Small intestine (tissue), 7 donors: ENCODE results near the gene ADAMTS20. TPM values are rescaled to one million over a fixed set of nuclear protein-coding genes. Genes with fewer than 3 reads are reported as not detected.
"Not testable (repeated sequence)": the region's sequence is repeated elsewhere in the genome, so short reads cannot be mapped to it uniquely, and the experiment has no call there.

Experiments
- DNase-seq, 2 donors: peaks; one replicate each; pipeline versions ENCODE4 v3.0.0 to v3.0.0-alpha.2; 2013
- FAIRE-seq: peaks from 2 replicates; lab custom pipeline; 2012; peaks lifted over from hg19 to GRCh38; lab: Jason Lieb, UNC
- H3K27ac ChIP-seq, 3 donors: one replicate each; pipeline ENCODE4 v1.5.1; 2013; ENCODE audit warnings: low read length in 2 of 3, mild to moderate bottlenecking in 2 of 3, control low read depth in 1 of 3, inconsistent platforms in 1 of 3, low read depth in 1 of 3, moderate library complexity in 1 of 3
- H3K27me3 ChIP-seq, 3 donors: one replicate each; pipeline ENCODE4 v1.6.1; 2013; ENCODE audit warnings: low read length in 3 of 3, inconsistent platforms in 1 of 3; ENCODE audit not compliant: control insufficient read depth in 3 of 3, insufficient read depth in 3 of 3
- H3K36me3 ChIP-seq, 3 donors: one replicate each; pipeline ENCODE4 v1.6.1; 2013; ENCODE audit warnings: low read length in 3 of 3, inconsistent platforms in 1 of 3, low read depth in 1 of 3, mild to moderate bottlenecking in 1 of 3, moderate library complexity in 1 of 3; ENCODE audit not compliant: control insufficient read depth in 3 of 3, insufficient read depth in 2 of 3
- H3K4me1 ChIP-seq, 3 donors: one replicate each; pipeline ENCODE4 v1.6.1; 2013; ENCODE audit warnings: low read length in 2 of 3, inconsistent platforms in 1 of 3, low read depth in 1 of 3, mild to moderate bottlenecking in 1 of 3, moderate library complexity in 1 of 3; ENCODE audit not compliant: control insufficient read depth in 3 of 3, insufficient read depth in 2 of 3
- H3K4me3 ChIP-seq, 3 donors: one replicate each; pipeline ENCODE4 v1.5.1; 2013; ENCODE audit warnings: low read length in 3 of 3, control low read depth in 1 of 3, inconsistent platforms in 1 of 3, low read depth in 1 of 3, mild to moderate bottlenecking in 1 of 3, moderate library complexity in 1 of 3
- H3K9me3 ChIP-seq, 2 donors: one replicate each; pipeline ENCODE4 v1.6.1; 2013; ENCODE audit warnings: low read depth in 1 of 2, low read length in 1 of 2; ENCODE audit not compliant: control insufficient read depth in 2 of 2, insufficient read depth in 1 of 2
- WGBS, 3 donors: extraction: QIAGEN DNeasy Blood & Tissue Kit; methylation state at CpG; one replicate each; pipeline ENCODE4 v1.1.7; 2013; 5-methylcytosine and 5-hydroxymethylcytosine counted together
- polyA plus RNA-seq, 4 donors: library from polyadenylated mRNA; stranded (reverse) in 3 of 4; unstranded in 1 of 4; fragments of 200-250 nt in 3 of 4; fragments of 120-200 nt in 1 of 4; gene quantifications; one replicate each; pipeline versions ENCODE4 v1.2.1 to v1.2.3, GENCODE V29; 2013
- donor health status: healthy with polysubstance abuse.
- donor health status: control.
- donor health status: control.
- donor health status: Bipolar disorder and iron deficiency.
- donor health status: healthy.

The ADAMTS20 gene
- polyA plus RNA-seq, 4 donors = not detected

GRCh38 chr12:43362910-43363694 lies 188.9 kb downstream of the ADAMTS20 start:
- Histone ChIP-seq H3K27me3 (no peaks in the 10 kb centered on the region), H3K36me3 (no peaks in the 10 kb centered on the region), H3K9me3 (no peaks in the 10 kb centered on the region), H3K4me3 (no peak overlapping the region), H3K4me1 (no peaks in the 10 kb centered on the region), H3K27ac (no peak overlapping the region)
- no peak for FAIRE-seq
- WGBS, 3 donors = 38 to 72% (median 40%) methylated on average over 2 of the region's 2 CpGs
- DNase-seq = no peak

- Histone ChIP-seq H3K4me3 (no peak overlapping the region), H3K9me3 (no peaks in the 10 kb centered on the region), H3K36me3 (no peaks in the 10 kb centered on the region), H3K27me3 (no peaks in the 10 kb centered on the region), H3K27ac (no peak overlapping the region), H3K4me1 (no peaks in the 10 kb centered on the region)
- DNase-seq = no peak
- WGBS, 3 donors = 66 to 82% (median 78%) methylated on average over 6 of the region's 6 CpGs
- no peak for FAIRE-seq
Observed at GRCh38 chr12:43361031-43361710, 190.8 kb downstream of the ADAMTS20 start.

- H3K27ac ChIP-seq, H3K4me3 ChIP-seq, H3K4me1 ChIP-seq, DNase-seq, H3K27me3 ChIP-seq, H3K36me3 ChIP-seq, H3K9me3 ChIP-seq, FAIRE-seq: not testable (repeated sequence)
- WGBS, 3 donors = 89 to 92% (median 91%) methylated on average over 10 of the region's 10 CpGs
Observed at GRCh38 chr12:43360001-43360400, 192.0 kb downstream of the ADAMTS20 start.

GRCh38 chr12:43357141-43357540 lies 194.9 kb downstream of the ADAMTS20 start:
- no peaks in the 10 kb centered on the region for H3K4me1 ChIP-seq
- no peaks in the 10 kb centered on the region for H3K9me3 ChIP-seq
- no peaks in the 10 kb centered on the region for H3K27me3 ChIP-seq
- FAIRE-seq = peak; percentile 87
- no peak for DNase-seq
- 85 to 96% (median 96%) methylated on average over 1 of the region's 1 CpG for WGBS, 3 donors
- no peak overlapping the region for H3K4me3 ChIP-seq
- H3K27ac ChIP-seq = no peak overlapping the region
- no peaks in the 10 kb centered on the region for H3K36me3 ChIP-seq

- DNase-seq (no peak), FAIRE-seq (no peak)
- Histone ChIP-seq H3K4me3 (no peak overlapping the region), H3K27me3 (no peaks in the 10 kb centered on the region), H3K4me1 (no peaks in the 10 kb centered on the region), H3K36me3 (no peaks in the 10 kb centered on the region), H3K27ac (no peak overlapping the region), H3K9me3 (no peaks in the 10 kb centered on the region)
- 67 to 77% (median 67%) methylated on average over 3 of the region's 3 CpGs for WGBS, 3 donors
Observed at GRCh38 chr12:43352001-43352400, 200.0 kb downstream of the ADAMTS20 start.

- Histone ChIP-seq H3K27me3 (no peaks in the 10 kb centered on the region), H3K27ac (no peak overlapping the region), H3K4me1 (no peaks in the 10 kb centered on the region), H3K4me3 (no peak overlapping the region), H3K9me3 (peaks cover 2 to 3% of the 10 kb centered on the region in 2 donors), H3K36me3 (no peaks in the 10 kb centered on the region)
- WGBS, 3 donors = 69 to 71% (median 71%) methylated on average over 2 of the region's 2 CpGs
- DNase-seq (no peak), FAIRE-seq (no peak)
Observed at GRCh38 chr12:43349863-43350262, 202.1 kb downstream of the ADAMTS20 start.

GRCh38 chr12:43348221-43348620 lies 203.8 kb downstream of the ADAMTS20 start:
- Histone ChIP-seq H3K27me3 (no peaks in the 10 kb centered on the region), H3K4me3 (no peak overlapping the region), H3K36me3 (no peaks in the 10 kb centered on the region), H3K4me1 (no peaks in the 10 kb centered on the region), H3K27ac (no peak overlapping the region), H3K9me3 (peaks cover 2 to 8% of the 10 kb centered on the region in 2 donors)
- no peak for FAIRE-seq
- 66 to 83% (median 77%) methylated on average over 3 of the region's 3 CpGs for WGBS, 3 donors
- no peak for DNase-seq

GRCh38 chr12:43347026-43347425 lies 205.0 kb downstream of the ADAMTS20 start:
- Histone ChIP-seq H3K36me3 (no peaks in the 10 kb centered on the region), H3K9me3 (peaks cover 2 to 8% of the 10 kb centered on the region in 2 donors), H3K27me3 (no peaks in the 10 kb centered on the region), H3K27ac (no peak overlapping the region), H3K4me1 (no peaks in the 10 kb centered on the region), H3K4me3 (no peak overlapping the region)
- DNase-seq (no peak), FAIRE-seq (no peak)
- WGBS, 3 donors = 86 to 91% (median 87%) methylated on average over 4 of the region's 4 CpGs
